Keratinocyte (primary cell): ENCODE data around the gene TRMO. TPM values are rescaled to one million over a fixed set of nuclear protein-coding genes. Genes with fewer than 3 reads are reported as not detected.

Source experiments
- DNase-seq: peaks from one replicate; pipeline ENCODE4 v3.0.0-alpha.2; 2011; ENCODE audit warnings: low read depth, missing footprints, low spot score
- FAIRE-seq: peaks from 2 replicates; lab custom pipeline; 2011; peaks lifted over from hg19 to GRCh38; lab: Jason Lieb, UNC
- H2AFZ ChIP-seq: 2 replicates; pipeline ENCODE4 v1.6.0; 2012; ENCODE audit warnings: low read length, control low read depth, inconsistent platforms; ENCODE audit not compliant: control insufficient read depth
- H3K27ac ChIP-seq: 2 replicates; pipeline ENCODE4 v1.5.1; 2011; ENCODE audit warnings: low read length; ENCODE audit not compliant: control insufficient read depth, insufficient read depth
- H3K27me3 ChIP-seq: 3 replicates; pipeline ENCODE4 v1.6.0; 2011; ENCODE audit warnings: low read length; ENCODE audit not compliant: control insufficient read depth, insufficient read depth; ENCODE audit errors: extremely low read depth
- H3K36me3 ChIP-seq, 2 experiments: 2 replicates in 1 of 2; 3 replicates in 1 of 2; pipeline ENCODE4 v1.5.1; 2011; ENCODE audit warnings: low read length in 2 of 2, mild to moderate bottlenecking in 1 of 2; ENCODE audit not compliant: control insufficient read depth in 2 of 2, insufficient read depth in 2 of 2; ENCODE audit errors: extremely low read depth in 1 of 2
- H3K4me1 ChIP-seq: 3 replicates; pipeline ENCODE4 v1.5.1; 2011; ENCODE audit warnings: low read length; ENCODE audit not compliant: control insufficient read depth, insufficient read depth; ENCODE audit errors: extremely low read depth
- H3K4me2 ChIP-seq: 3 replicates; pipeline ENCODE4 v1.6.0; 2011; ENCODE audit warnings: low read depth, low read length; ENCODE audit not compliant: control insufficient read depth, insufficient read depth; ENCODE audit errors: extremely low read depth
- H3K4me3 ChIP-seq, 3 experiments: fragments of 200-600 bp in 1 of 3; sonication (generic) in 1 of 3; 2 replicates in 2 of 3; 3 replicates in 1 of 3; pipeline ENCODE4 v1.5.1; 2011 to 2016; ENCODE audit warnings: low read length in 3 of 3, mild to moderate bottlenecking in 3 of 3, control low read depth in 2 of 3, inconsistent platforms in 1 of 3, low read depth in 1 of 3, mixed read lengths in 1 of 3, mixed run types in 1 of 3, moderate library complexity in 1 of 3; ENCODE audit not compliant: control insufficient read depth in 2 of 3, insufficient read depth in 2 of 3; ENCODE audit errors: extremely low read depth in 1 of 3
- H3K79me2 ChIP-seq: 2 replicates; pipeline ENCODE4 v1.6.0; 2012; ENCODE audit warnings: low read length; ENCODE audit not compliant: control insufficient read depth, insufficient read depth
- H3K9ac ChIP-seq: 3 replicates; pipeline ENCODE4 v1.6.0; 2011; ENCODE audit warnings: low read length; ENCODE audit not compliant: control insufficient read depth, insufficient read depth; ENCODE audit errors: extremely low read depth
- H3K9me1 ChIP-seq: 3 replicates; pipeline ENCODE4 v1.6.0; 2011; ENCODE audit warnings: low read length; ENCODE audit not compliant: control insufficient read depth, insufficient read depth; ENCODE audit errors: extremely low read depth
- H3K9me3 ChIP-seq: 2 replicates; pipeline ENCODE4 v1.5.1; 2012; ENCODE audit warnings: low read depth, low read length; ENCODE audit not compliant: control insufficient read depth
- H4K20me1 ChIP-seq: 3 replicates; pipeline ENCODE4 v1.6.0; 2011; ENCODE audit warnings: low read length; ENCODE audit not compliant: control insufficient read depth, insufficient read depth; ENCODE audit errors: extremely low read depth
- CTCF ChIP-seq, 3 experiments: IDR thresholded peaks in 1 of 3; conservative IDR thresholded peaks in 1 of 3; optimal IDR thresholded peaks in 1 of 3; 2 replicates in 2 of 3; 3 replicates in 1 of 3; pipeline versions ENCODE3 to v1.5.1; 2011; ENCODE audit warnings: low read length in 3 of 3, mild to moderate bottlenecking in 3 of 3, moderate library complexity in 2 of 3, control low read depth in 1 of 3, inconsistent platforms in 1 of 3; ENCODE audit not compliant: insufficient read depth in 2 of 3; ENCODE audit errors: extremely low read depth in 1 of 3
- EZH2 ChIP-seq: IDR thresholded peaks from one replicate; pipeline ENCODE4 v1.6.1; 2012; ENCODE audit warnings: inconsistent platforms, mild to moderate bottlenecking, low read length, moderate library complexity
- dilution Hi-C: fragments of 300-500 bp; cut with MboI; formaldehyde crosslinking; loops from one replicate; pipeline ENCODE4 v1.7.0; 2020; ENCODE audit warnings: low sequenced_read_pairs; ENCODE audit not compliant: extremely low pct_ligation_motif_present
- polyA plus RNA-seq, 5 experiments: library from polyadenylated mRNA; depleted of rRNA in 3 of 5; stranded (reverse) in 3 of 5; stranded (forward) in 1 of 5; unstranded in 1 of 5; fragments of >200 nt; gene quantifications; 1 replicate in 1 of 5; 2 replicates in 3 of 5; 3 replicates in 1 of 5; pipeline versions ENCODE4 v1.2.1 to v1.2.3, GENCODE V29; 2011 to 2012; ENCODE audit warnings: missing spikeins in 2 of 5, low read depth in 1 of 5, low replicate concordance in 1 of 5

The TRMO gene
- polyA plus RNA-seq, 1 donor (not counting 4 experiments of a cell fraction or from before 2014, with no cell fraction given), result 19.4 TPM

GRCh38 chr9:97859346-97859745, 63.0 kb downstream of the TRMO start:
- Histone ChIP-seq H4K20me1 (no peaks in the 10 kb centered on the region), H3K4me1 (peaks cover 28% of the 10 kb centered on the region), H3K79me2 (no peaks in the 10 kb centered on the region), H3K27ac (no peak overlapping the region), H3K4me2 (no peak overlapping the region), H3K27me3 (peaks cover 6% of the 10 kb centered on the region), H2AFZ (no peak overlapping the region), H3K9me1 (no peaks in the 10 kb centered on the region), H3K36me3 (no peaks in the 10 kb centered on the region), H3K9ac (no peak overlapping the region), H3K9me3 (no peaks in the 10 kb centered on the region), H3K4me3 (no peak overlapping the region)
- dilution Hi-C loops, result loop anchor here (10.0 kb wide), 1 partner anchor 95 kb away; no protein-coding TSS in a partner anchor
- DNase-seq (no peak), FAIRE-seq (no peak)
- TF ChIP-seq CTCF (optimal IDR thresholded peaks at IDR 0.05 in 1 of 3, IDR thresholded peaks at IDR 0.05 in 1 of 3, conservative IDR thresholded peaks at IDR 0.05 in 1 of 3; ENCODE audit: extremely low read depth in 1 of 3, insufficient read depth in 2 of 3, low read length in 3 of 3), result no peak
- TF ChIP-seq EZH2, result no peak

GRCh38 chr9:97858826-97859225, 63.5 kb downstream of the TRMO start:
- Histone ChIP-seq H3K27ac (no peak overlapping the region), H3K27me3 (peaks cover 6% of the 10 kb centered on the region), H2AFZ (no peak overlapping the region), H3K4me1 (peaks cover 22% of the 10 kb centered on the region), H3K9ac (no peak overlapping the region), H3K4me2 (no peak overlapping the region), H3K9me3 (no peaks in the 10 kb centered on the region), H3K9me1 (no peaks in the 10 kb centered on the region), H3K79me2 (no peaks in the 10 kb centered on the region), H3K4me3 (no peak overlapping the region), H4K20me1 (no peaks in the 10 kb centered on the region), H3K36me3 (no peaks in the 10 kb centered on the region)
- dilution Hi-C loops, result loop anchor here (10.0 kb wide), 1 partner anchor 94 kb away; no protein-coding TSS in a partner anchor
- FAIRE-seq (no peak), DNase-seq (no peak)
- TF ChIP-seq CTCF (optimal IDR thresholded peaks at IDR 0.05 in 1 of 3, IDR thresholded peaks at IDR 0.05 in 1 of 3, conservative IDR thresholded peaks at IDR 0.05 in 1 of 3; ENCODE audit: extremely low read depth in 1 of 3, insufficient read depth in 2 of 3, low read length in 3 of 3), result no peak
- TF ChIP-seq EZH2, result no peak
